ENCODE measurements around the gene NBEA. TPM values are rescaled to one million over a fixed set of nuclear protein-coding genes. Genes with fewer than 3 reads are reported as not detected.

NBEA gene
- total RNA-seq, 1 experiment from 2014 or later, result 4.1 TPM

DNA sequence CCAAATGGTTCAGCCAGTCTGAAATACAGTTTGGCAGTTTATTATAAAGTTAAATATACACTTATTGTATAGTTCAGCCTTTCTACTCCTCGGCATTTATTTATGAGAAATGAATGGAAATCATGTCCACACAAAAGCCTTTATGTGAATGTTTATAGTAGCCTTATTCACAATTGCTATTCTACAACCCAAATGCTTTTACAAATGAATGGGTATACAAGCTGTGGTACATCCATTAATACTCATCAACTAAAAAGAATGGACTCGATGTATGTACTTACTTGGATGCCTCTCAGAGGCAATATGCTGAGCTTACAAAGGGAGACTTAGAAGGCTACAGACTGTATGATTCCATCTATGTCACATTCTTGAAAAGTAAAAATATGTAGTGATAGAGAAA lies 150.7 kb downstream of the NBEA start:
- Histone ChIP-seq H3K9me3 (ENCODE audit: control insufficient read depth in 1 of 2, insufficient read depth in 1 of 2, low read depth in 1 of 2, low read length in 2 of 2) (no peaks in the 10 kb centered on the region), H3K9ac (ENCODE audit: low read length) (no peak overlapping the region), H4K20me1 (ENCODE audit: insufficient read depth) (no peaks in the 10 kb centered on the region), H2AFZ (ENCODE audit: low read depth, low read length, poor library complexity, severe bottlenecking) (no peak overlapping the region), H3K9me2 (ENCODE audit: insufficient read depth) (no peaks in the 10 kb centered on the region), H3K4me1 (ENCODE audit: control insufficient read depth in 1 of 2, insufficient read depth in 2 of 2, low read length in 2 of 2) (no peaks in the 10 kb centered on the region), H3K27ac (ENCODE audit: low read depth, low read length) (no peak overlapping the region), H3K27me3 (ENCODE audit: insufficient read depth, low read length) (no peaks in the 10 kb centered on the region), H3K4me2 (ENCODE audit: low read length) (no peak overlapping the region), H3K79me2 (ENCODE audit: insufficient read depth, low read length) (no peaks in the 10 kb centered on the region), H3K36me3 (ENCODE audit: control insufficient read depth in 1 of 2, insufficient read depth in 2 of 2, low read length in 2 of 2) (no peaks in the 10 kb centered on the region), H3K4me3 (replicated peaks in 1 of 2; ENCODE audit: low read depth in 1 of 2, low read length in 2 of 2) (no peak overlapping the region)
- intact Hi-C loops (cut with micrococcal nuclease), result no loop called here
- TF ChIP-seq SP1 (IDR thresholded peaks at IDR 0.05; ENCODE audit: low read depth) (no peak), SIN3A (IDR thresholded peaks at IDR 0.05; ENCODE audit: low read depth) (no peak), ZFX (IDR thresholded peaks at IDR 0.05) (no peak), SRF (IDR thresholded peaks at IDR 0.05; ENCODE audit: low read depth) (no peak), YY1 (IDR thresholded peaks at IDR 0.05; ENCODE audit: extremely low read depth, insufficient replicate concordance, low read depth, low read length) (no peak), FOSL1 (IDR thresholded peaks at IDR 0.05; ENCODE audit: low read depth) (no peak), ZNF274 (IDR thresholded peaks at IDR 0.05; ENCODE audit: low read depth, low read length) (no peak)
- TF ChIP-seq, protein P1, sequence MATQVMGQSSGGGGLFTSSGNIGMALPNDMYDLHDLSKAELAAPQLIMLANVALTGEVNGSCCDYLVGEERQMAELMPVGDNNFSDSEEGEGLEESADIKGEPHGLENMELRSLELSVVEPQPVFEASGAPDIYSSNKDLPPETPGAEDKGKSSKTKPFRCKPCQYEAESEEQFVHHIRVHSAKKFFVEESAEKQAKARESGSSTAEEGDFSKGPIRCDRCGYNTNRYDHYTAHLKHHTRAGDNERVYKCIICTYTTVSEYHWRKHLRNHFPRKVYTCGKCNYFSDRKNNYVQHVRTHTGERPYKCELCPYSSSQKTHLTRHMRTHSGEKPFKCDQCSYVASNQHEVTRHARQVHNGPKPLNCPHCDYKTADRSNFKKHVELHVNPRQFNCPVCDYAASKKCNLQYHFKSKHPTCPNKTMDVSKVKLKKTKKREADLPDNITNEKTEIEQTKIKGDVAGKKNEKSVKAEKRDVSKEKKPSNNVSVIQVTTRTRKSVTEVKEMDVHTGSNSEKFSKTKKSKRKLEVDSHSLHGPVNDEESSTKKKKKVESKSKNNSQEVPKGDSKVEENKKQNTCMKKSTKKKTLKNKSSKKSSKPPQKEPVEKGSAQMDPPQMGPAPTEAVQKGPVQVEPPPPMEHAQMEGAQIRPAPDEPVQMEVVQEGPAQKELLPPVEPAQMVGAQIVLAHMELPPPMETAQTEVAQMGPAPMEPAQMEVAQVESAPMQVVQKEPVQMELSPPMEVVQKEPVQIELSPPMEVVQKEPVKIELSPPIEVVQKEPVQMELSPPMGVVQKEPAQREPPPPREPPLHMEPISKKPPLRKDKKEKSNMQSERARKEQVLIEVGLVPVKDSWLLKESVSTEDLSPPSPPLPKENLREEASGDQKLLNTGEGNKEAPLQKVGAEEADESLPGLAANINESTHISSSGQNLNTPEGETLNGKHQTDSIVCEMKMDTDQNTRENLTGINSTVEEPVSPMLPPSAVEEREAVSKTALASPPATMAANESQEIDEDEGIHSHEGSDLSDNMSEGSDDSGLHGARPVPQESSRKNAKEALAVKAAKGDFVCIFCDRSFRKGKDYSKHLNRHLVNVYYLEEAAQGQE (IDR thresholded peaks at IDR 0.05; ENCODE audit: low read depth), result no peak
- TF ChIP-seq, protein P2, sequence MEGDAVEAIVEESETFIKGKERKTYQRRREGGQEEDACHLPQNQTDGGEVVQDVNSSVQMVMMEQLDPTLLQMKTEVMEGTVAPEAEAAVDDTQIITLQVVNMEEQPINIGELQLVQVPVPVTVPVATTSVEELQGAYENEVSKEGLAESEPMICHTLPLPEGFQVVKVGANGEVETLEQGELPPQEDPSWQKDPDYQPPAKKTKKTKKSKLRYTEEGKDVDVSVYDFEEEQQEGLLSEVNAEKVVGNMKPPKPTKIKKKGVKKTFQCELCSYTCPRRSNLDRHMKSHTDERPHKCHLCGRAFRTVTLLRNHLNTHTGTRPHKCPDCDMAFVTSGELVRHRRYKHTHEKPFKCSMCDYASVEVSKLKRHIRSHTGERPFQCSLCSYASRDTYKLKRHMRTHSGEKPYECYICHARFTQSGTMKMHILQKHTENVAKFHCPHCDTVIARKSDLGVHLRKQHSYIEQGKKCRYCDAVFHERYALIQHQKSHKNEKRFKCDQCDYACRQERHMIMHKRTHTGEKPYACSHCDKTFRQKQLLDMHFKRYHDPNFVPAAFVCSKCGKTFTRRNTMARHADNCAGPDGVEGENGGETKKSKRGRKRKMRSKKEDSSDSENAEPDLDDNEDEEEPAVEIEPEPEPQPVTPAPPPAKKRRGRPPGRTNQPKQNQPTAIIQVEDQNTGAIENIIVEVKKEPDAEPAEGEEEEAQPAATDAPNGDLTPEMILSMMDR (IDR thresholded peaks at IDR 0.05 in 2 of 3, conservative IDR thresholded peaks at IDR 0.05 in 1 of 3; ENCODE audit: borderline replicate concordance in 1 of 3, insufficient read depth in 1 of 3, low read depth in 2 of 3, low read length in 2 of 3), result no peak
- ATAC-seq (no peak), DNase-seq (ENCODE audit: low read depth, low spot score) (no peak)
- ChIA-PET CTCF (no interaction called here), POLR2A (no interaction called here), RAD21 (ENCODE audit: low non-redundant PET in 1 of 2, low total read pairs in 2 of 2, uncharacterized antibody in 2 of 2, unreplicated experiment in 2 of 2) (no interaction called here)
- no TSS peak for BruUV-seq (replicated peaks)
